HCT116 (cell line): ENCODE results near the gene ADIPOR2. TPM values are rescaled to one million over a fixed set of nuclear protein-coding genes. Genes with fewer than 3 reads are reported as not detected.

Source experiments
- ATAC-seq: fragments of 200-7000 bp; cut with Tn5 transposase; 2 replicates; pipeline ENCODE4 v1.9.1; 2020; ENCODE audit warnings: mild to moderate bottlenecking, moderate library complexity
- BruUV-seq: library from RNA; stranded (reverse); fragments of 400-500 nt; replicated peaks from 2 replicates; lab custom pipeline; 2021; lab: Mats Ljungman, UMichigan
- CTCF ChIA-PET: fragments of 300-600 bp; sonication (Branson Sonifier 250); formaldehyde crosslinking; loops from one replicate; lab custom pipeline; 2021; ENCODE audit warnings: antibody characterized with exemption; lab: Charles Lee
- POLR2A ChIA-PET: fragments of 300-600, 350-600 bp; sonication (Branson Sonifier 250); formaldehyde crosslinking; loops from one replicate; lab custom pipeline; 2021; ENCODE audit warnings: antibody characterized with exemption; lab: Charles Lee
- RAD21 ChIA-PET, 2 experiments: fragments of 300-600 bp; sonication (Branson Sonifier 250); formaldehyde crosslinking; loops; one replicate each; lab custom pipeline; 2023; ENCODE audit warnings: low total read pairs in 2 of 2; ENCODE audit not compliant: uncharacterized antibody in 2 of 2, unreplicated experiment in 2 of 2, low non-redundant PET in 1 of 2; lab: Charles Lee
- DNase-seq: peaks from one replicate; pipeline ENCODE4 v3.0.0-alpha.2; 2010; ENCODE audit warnings: low read depth, low spot score
- H2AFZ ChIP-seq: fragments of 200-600 bp; shearing (Covaris generic), sonication (generic); 2 replicates; pipeline ENCODE4 v1.6.1; 2017; ENCODE audit warnings: low read depth, mixed run types, mixed read lengths, antibody characterized with exemption, low read length; ENCODE audit not compliant: poor library complexity, severe bottlenecking
- H3K27ac ChIP-seq: 2 replicates; pipeline ENCODE4 v1.5.1; 2012; ENCODE audit warnings: low read depth, low read length
- H3K27me3 ChIP-seq: fragments of 200-600 bp; sonication (generic); 2 replicates; pipeline ENCODE4 v1.6.1; 2016; ENCODE audit warnings: mixed run types, low read length, mixed read lengths; ENCODE audit not compliant: insufficient read depth
- H3K36me3 ChIP-seq, 2 experiments: fragments of 200-500 bp in 1 of 2; fragments of 200-600 bp in 1 of 2; sonication (Bioruptor generic) in 1 of 2; sonication (generic) in 1 of 2; 2 replicates each; pipeline versions ENCODE4 v1.5.1 to v1.6.1; 2014 to 2016; ENCODE audit warnings: low read length in 2 of 2, inconsistent platforms in 1 of 2, mixed read lengths in 1 of 2, mixed run types in 1 of 2; ENCODE audit not compliant: insufficient read depth in 2 of 2, control insufficient read depth in 1 of 2
- H3K4me1 ChIP-seq, 2 experiments: fragments of 200-600 bp in 1 of 2; sonication (generic) in 1 of 2; 2 replicates each; pipeline versions ENCODE4 v1.5.1 to v1.6.1; 2012 to 2017; ENCODE audit warnings: low read length in 2 of 2, inconsistent platforms in 1 of 2, mild to moderate bottlenecking in 1 of 2, mixed read lengths in 1 of 2, mixed run types in 1 of 2, moderate library complexity in 1 of 2; ENCODE audit not compliant: insufficient read depth in 2 of 2, control insufficient read depth in 1 of 2
- H3K4me2 ChIP-seq: fragments of 200-600 bp; sonication (generic); 2 replicates; pipeline ENCODE4 v1.6.1; 2017; ENCODE audit warnings: mixed run types, low read length, mixed read lengths
- H3K4me3 ChIP-seq, 2 experiments: fragments of 200-600 bp in 1 of 2; sonication (generic) in 1 of 2; replicated peaks in 1 of 2; 2 replicates each; pipeline ENCODE4 v1.5.1; 2011 to 2016; ENCODE audit warnings: low read length in 2 of 2, control low read depth in 1 of 2, low read depth in 1 of 2, mild to moderate bottlenecking in 1 of 2, mixed read lengths in 1 of 2, mixed run types in 1 of 2
- H3K79me2 ChIP-seq: fragments of 200-600 bp; sonication (generic); 2 replicates; pipeline ENCODE4 v1.6.1; 2017; ENCODE audit warnings: mild to moderate bottlenecking, mixed run types, low read length, moderate library complexity, mixed read lengths; ENCODE audit not compliant: insufficient read depth
- H3K9ac ChIP-seq: fragments of 200-600 bp; sonication (generic); 2 replicates; pipeline ENCODE4 v1.6.1; 2016; ENCODE audit warnings: low read length, mixed read lengths
- H3K9me2 ChIP-seq: fragments of 200-600 bp; sonication (generic), shearing (Covaris generic); 2 replicates; pipeline ENCODE4 v1.6.1; 2017; ENCODE audit warnings: mixed run types, mild to moderate bottlenecking, moderate library complexity; ENCODE audit not compliant: insufficient read depth
- H3K9me3 ChIP-seq, 2 experiments: fragments of 200-500 bp in 1 of 2; fragments of 200-600 bp in 1 of 2; sonication (Bioruptor generic) in 1 of 2; sonication (generic) in 1 of 2; 2 replicates each; pipeline ENCODE4 v1.6.1; 2014 to 2017; ENCODE audit warnings: low read length in 2 of 2, mixed read lengths in 2 of 2, inconsistent platforms in 1 of 2, low read depth in 1 of 2, mild to moderate bottlenecking in 1 of 2, mixed run types in 1 of 2, moderate library complexity in 1 of 2; ENCODE audit not compliant: control insufficient read depth in 1 of 2, insufficient read depth in 1 of 2
- H4K20me1 ChIP-seq: fragments of 200-600 bp; sonication (generic), shearing (Covaris generic); 2 replicates; pipeline ENCODE4 v1.6.1; 2017; ENCODE audit warnings: mixed run types, mild to moderate bottlenecking, moderate library complexity; ENCODE audit not compliant: insufficient read depth
- CBX3 ChIP-seq: IDR thresholded peaks from 2 replicates; pipeline ENCODE4 v1.6.1; 2012; ENCODE audit warnings: low read depth
- CEBPB ChIP-seq: IDR thresholded peaks from 2 replicates; pipeline ENCODE4 v1.6.1; 2012; ENCODE audit warnings: low read depth
- EGR1 ChIP-seq: IDR thresholded peaks from 2 replicates; pipeline ENCODE4 v1.6.1; 2012; ENCODE audit warnings: low read depth
- ELF1 ChIP-seq: IDR thresholded peaks from 2 replicates; pipeline ENCODE4 v1.6.1; 2012; ENCODE audit warnings: low read depth, borderline replicate concordance
- EZH2phosphoT487 ChIP-seq: fragments of 200-600 bp; IDR thresholded peaks from 2 replicates; pipeline ENCODE4 v1.6.1; 2018; ENCODE audit warnings: antibody characterized with exemption, borderline replicate concordance
- FOSL1 ChIP-seq: IDR thresholded peaks from 2 replicates; pipeline ENCODE4 v1.6.1; 2012; ENCODE audit warnings: low read depth
- JUND ChIP-seq: IDR thresholded peaks from 2 replicates; pipeline ENCODE4 v1.6.1; 2012
- MAX ChIP-seq: IDR thresholded peaks from 2 replicates; pipeline ENCODE4 v1.6.1; 2012
- POLR2A ChIP-seq: IDR thresholded peaks from 2 replicates; pipeline ENCODE4 v1.7.0; 2011; ENCODE audit warnings: borderline replicate concordance; ENCODE audit not compliant: insufficient read depth, insufficient read length; ENCODE audit errors: extremely low read depth
- POLR2AphosphoS5 ChIP-seq: IDR thresholded peaks from 2 replicates; pipeline ENCODE4 v1.6.1; 2011; ENCODE audit warnings: mild to moderate bottlenecking, low read depth, low read length, moderate library complexity
- RAD21 ChIP-seq: IDR thresholded peaks from 2 replicates; pipeline ENCODE4 v1.6.1; 2012; ENCODE audit warnings: low read depth, mild to moderate bottlenecking
- SIN3A ChIP-seq: IDR thresholded peaks from 2 replicates; pipeline ENCODE4 v1.6.1; 2012; ENCODE audit warnings: low read depth
- SP1 ChIP-seq: IDR thresholded peaks from 2 replicates; pipeline ENCODE4 v1.6.1; 2012; ENCODE audit warnings: low read depth
- SRF ChIP-seq: IDR thresholded peaks from 2 replicates; pipeline ENCODE4 v1.6.1; 2012; ENCODE audit warnings: low read depth
- YY1 ChIP-seq: IDR thresholded peaks from 2 replicates; pipeline ENCODE4 v1.6.1; 2011; ENCODE audit warnings: low read length, low read depth, moderate library complexity, mild to moderate bottlenecking; ENCODE audit not compliant: insufficient replicate concordance; ENCODE audit errors: extremely low read depth
- ZFX ChIP-seq: fragments of 450-650 bp; IDR thresholded peaks from 2 replicates; pipeline ENCODE4 v1.6.1; 2017
- ZNF274 ChIP-seq: fragments of 200-500 bp; sonication (Bioruptor generic); IDR thresholded peaks from 2 replicates; pipeline ENCODE4 v1.6.1; 2014; ENCODE audit warnings: mild to moderate bottlenecking, low read depth, low read length, inconsistent platforms
- intact Hi-C: fragments of 100-400 bp; cut with micrococcal nuclease; formaldehyde crosslinking; loops from 2 replicates; pipeline ENCODE4 v1.10.0; 2022
- total RNA-seq: library from RNA; stranded (reverse); gene quantifications from one replicate; pipeline ENCODE4 v1.2.1, GENCODE V29; 2021; ENCODE audit not compliant: unreplicated experiment
- TF ChIP-seq, protein P1 (sequence below): IDR thresholded peaks from 2 replicates; pipeline ENCODE4 v1.6.1; 2012; ENCODE audit warnings: low read depth
- TF ChIP-seq, protein P2 (sequence below), 3 experiments: fragments of 200-600 bp in 1 of 3; sonication (generic) in 1 of 3; IDR thresholded peaks in 2 of 3; conservative IDR thresholded peaks in 1 of 3; 2 replicates each; pipeline ENCODE4 v1.5.1; 2012 to 2017; ENCODE audit warnings: low read depth in 2 of 3, low read length in 2 of 3, antibody characterized with exemption in 1 of 3, borderline replicate concordance in 1 of 3, control low read depth in 1 of 3, mild to moderate bottlenecking in 1 of 3, mixed read lengths in 1 of 3, mixed run types in 1 of 3, moderate library complexity in 1 of 3; ENCODE audit not compliant: insufficient read depth in 1 of 3
- TF ChIP-seq, protein P3 (sequence below): IDR thresholded peaks from 2 replicates; pipeline ENCODE4 v1.6.1; 2011; ENCODE audit warnings: mild to moderate bottlenecking, low read length, moderate library complexity; ENCODE audit not compliant: insufficient replicate concordance; ENCODE audit errors: extremely low read depth

Gene ADIPOR2
- total RNA-seq, 1 experiment from 2014 or later, result 69.9 TPM

GRCh38 chr12:1660304-1661187 lies 30.3 kb upstream of the ADIPOR2 start:
- H3K79me2 ChIP-seq, result no peaks in the 10 kb centered on the region
- H3K4me3 ChIP-seq, result no peak overlapping the region
- ChIA-PET RAD21 (no interaction called here), POLR2A (no interaction called here), CTCF (interaction anchor here (0.8 kb wide), 1 partner anchor 131 kb away, joined by 3 read pairs; no protein-coding TSS in a partner anchor)
- no peaks in the 10 kb centered on the region for H3K36me3 ChIP-seq
- intact Hi-C loops, result no loop called here
- no peaks in the 10 kb centered on the region for H4K20me1 ChIP-seq
- H3K9me2 ChIP-seq, result no peaks in the 10 kb centered on the region
- H3K27ac ChIP-seq, result no peak overlapping the region
- ATAC-seq, result no peak
- peak overlapping the region; percentile 15; the same call in 1 of the 2 replicates for H3K4me2 ChIP-seq
- no peaks in the 10 kb centered on the region for H3K9me3 ChIP-seq
- H3K9ac ChIP-seq, result no peak overlapping the region
- no peaks in the 10 kb centered on the region for H3K27me3 ChIP-seq
- H3K4me1 ChIP-seq, result peaks cover 0 to 28% of the 10 kb centered on the region in 2 experiments; a peak in 2 of 4 replicates
- no peak overlapping the region for H2AFZ ChIP-seq
- no peak for DNase-seq
- no TSS peak for BruUV-seq
- TF ChIP-seq SRF (no peak), ZNF274 (no peak), RAD21 (peak; percentile 8; the same call in 1 of the 2 replicates), YY1 (no peak), POLR2A (no peak), FOSL1 (no peak), CBX3 (no peak), EZH2phosphoT487 (no peak), JUND (no peak), MAX (peak; percentile 50; the same call in 1 of the 2 replicates), SIN3A (no peak), EGR1 (no peak), CEBPB (peak; percentile 85), SP1 (peak; percentile 42; the same call in 1 of the 2 replicates), ELF1 (no peak), ZFX (no peak), POLR2AphosphoS5 (no peak; the same call in 1 of the 2 replicates)
- TF ChIP-seq, protein P1, sequence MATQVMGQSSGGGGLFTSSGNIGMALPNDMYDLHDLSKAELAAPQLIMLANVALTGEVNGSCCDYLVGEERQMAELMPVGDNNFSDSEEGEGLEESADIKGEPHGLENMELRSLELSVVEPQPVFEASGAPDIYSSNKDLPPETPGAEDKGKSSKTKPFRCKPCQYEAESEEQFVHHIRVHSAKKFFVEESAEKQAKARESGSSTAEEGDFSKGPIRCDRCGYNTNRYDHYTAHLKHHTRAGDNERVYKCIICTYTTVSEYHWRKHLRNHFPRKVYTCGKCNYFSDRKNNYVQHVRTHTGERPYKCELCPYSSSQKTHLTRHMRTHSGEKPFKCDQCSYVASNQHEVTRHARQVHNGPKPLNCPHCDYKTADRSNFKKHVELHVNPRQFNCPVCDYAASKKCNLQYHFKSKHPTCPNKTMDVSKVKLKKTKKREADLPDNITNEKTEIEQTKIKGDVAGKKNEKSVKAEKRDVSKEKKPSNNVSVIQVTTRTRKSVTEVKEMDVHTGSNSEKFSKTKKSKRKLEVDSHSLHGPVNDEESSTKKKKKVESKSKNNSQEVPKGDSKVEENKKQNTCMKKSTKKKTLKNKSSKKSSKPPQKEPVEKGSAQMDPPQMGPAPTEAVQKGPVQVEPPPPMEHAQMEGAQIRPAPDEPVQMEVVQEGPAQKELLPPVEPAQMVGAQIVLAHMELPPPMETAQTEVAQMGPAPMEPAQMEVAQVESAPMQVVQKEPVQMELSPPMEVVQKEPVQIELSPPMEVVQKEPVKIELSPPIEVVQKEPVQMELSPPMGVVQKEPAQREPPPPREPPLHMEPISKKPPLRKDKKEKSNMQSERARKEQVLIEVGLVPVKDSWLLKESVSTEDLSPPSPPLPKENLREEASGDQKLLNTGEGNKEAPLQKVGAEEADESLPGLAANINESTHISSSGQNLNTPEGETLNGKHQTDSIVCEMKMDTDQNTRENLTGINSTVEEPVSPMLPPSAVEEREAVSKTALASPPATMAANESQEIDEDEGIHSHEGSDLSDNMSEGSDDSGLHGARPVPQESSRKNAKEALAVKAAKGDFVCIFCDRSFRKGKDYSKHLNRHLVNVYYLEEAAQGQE, result no peak
- TF ChIP-seq, protein P2, sequence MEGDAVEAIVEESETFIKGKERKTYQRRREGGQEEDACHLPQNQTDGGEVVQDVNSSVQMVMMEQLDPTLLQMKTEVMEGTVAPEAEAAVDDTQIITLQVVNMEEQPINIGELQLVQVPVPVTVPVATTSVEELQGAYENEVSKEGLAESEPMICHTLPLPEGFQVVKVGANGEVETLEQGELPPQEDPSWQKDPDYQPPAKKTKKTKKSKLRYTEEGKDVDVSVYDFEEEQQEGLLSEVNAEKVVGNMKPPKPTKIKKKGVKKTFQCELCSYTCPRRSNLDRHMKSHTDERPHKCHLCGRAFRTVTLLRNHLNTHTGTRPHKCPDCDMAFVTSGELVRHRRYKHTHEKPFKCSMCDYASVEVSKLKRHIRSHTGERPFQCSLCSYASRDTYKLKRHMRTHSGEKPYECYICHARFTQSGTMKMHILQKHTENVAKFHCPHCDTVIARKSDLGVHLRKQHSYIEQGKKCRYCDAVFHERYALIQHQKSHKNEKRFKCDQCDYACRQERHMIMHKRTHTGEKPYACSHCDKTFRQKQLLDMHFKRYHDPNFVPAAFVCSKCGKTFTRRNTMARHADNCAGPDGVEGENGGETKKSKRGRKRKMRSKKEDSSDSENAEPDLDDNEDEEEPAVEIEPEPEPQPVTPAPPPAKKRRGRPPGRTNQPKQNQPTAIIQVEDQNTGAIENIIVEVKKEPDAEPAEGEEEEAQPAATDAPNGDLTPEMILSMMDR (IDR thresholded peaks at IDR 0.05 in 2 of 3, conservative IDR thresholded peaks at IDR 0.05 in 1 of 3; ENCODE audit: borderline replicate concordance in 1 of 3, insufficient read depth in 1 of 3, low read depth in 2 of 3, low read length in 2 of 3), result no peak
- TF ChIP-seq, protein P3, sequence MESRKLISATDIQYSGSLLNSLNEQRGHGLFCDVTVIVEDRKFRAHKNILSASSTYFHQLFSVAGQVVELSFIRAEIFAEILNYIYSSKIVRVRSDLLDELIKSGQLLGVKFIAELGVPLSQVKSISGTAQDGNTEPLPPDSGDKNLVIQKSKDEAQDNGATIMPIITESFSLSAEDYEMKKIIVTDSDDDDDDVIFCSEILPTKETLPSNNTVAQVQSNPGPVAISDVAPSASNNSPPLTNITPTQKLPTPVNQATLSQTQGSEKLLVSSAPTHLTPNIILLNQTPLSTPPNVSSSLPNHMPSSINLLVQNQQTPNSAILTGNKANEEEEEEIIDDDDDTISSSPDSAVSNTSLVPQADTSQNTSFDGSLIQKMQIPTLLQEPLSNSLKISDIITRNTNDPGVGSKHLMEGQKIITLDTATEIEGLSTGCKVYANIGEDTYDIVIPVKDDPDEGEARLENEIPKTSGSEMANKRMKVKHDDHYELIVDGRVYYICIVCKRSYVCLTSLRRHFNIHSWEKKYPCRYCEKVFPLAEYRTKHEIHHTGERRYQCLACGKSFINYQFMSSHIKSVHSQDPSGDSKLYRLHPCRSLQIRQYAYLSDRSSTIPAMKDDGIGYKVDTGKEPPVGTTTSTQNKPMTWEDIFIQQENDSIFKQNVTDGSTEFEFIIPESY, result no peak
